Endodermal cell (in vitro differentiated cells): ENCODE results near the gene VIPR2. TPM values are rescaled to one million over a fixed set of nuclear protein-coding genes. Genes with fewer than 3 reads are reported as not detected.

ENCODE experiments used
- DNase-seq: peaks from one replicate; pipeline ENCODE4 v3.0.0-alpha.2; 2017
- H3K27ac ChIP-seq: 2 replicates; pipeline ENCODE4 v1.5.1; 2013; ENCODE audit warnings: mild to moderate bottlenecking, low read depth, low read length, moderate library complexity
- H3K27me3 ChIP-seq: 2 replicates; pipeline ENCODE4 v1.6.1; 2013; ENCODE audit warnings: mild to moderate bottlenecking, low read length, moderate library complexity; ENCODE audit not compliant: insufficient read depth, control insufficient read depth, poor library complexity, severe bottlenecking
- H3K36me3 ChIP-seq: 2 replicates; pipeline ENCODE4 v1.7.0; 2013; ENCODE audit warnings: mild to moderate bottlenecking, low read length, moderate library complexity; ENCODE audit not compliant: control insufficient read depth, insufficient read depth
- H3K4me1 ChIP-seq: one replicate; pipeline ENCODE4 v1.7.0; 2013; ENCODE audit warnings: low read length; ENCODE audit not compliant: control insufficient read depth, insufficient read depth
- H3K4me3 ChIP-seq: 2 replicates; pipeline ENCODE4 v1.5.1; 2013; ENCODE audit warnings: mild to moderate bottlenecking, low read length, moderate library complexity
- H3K9ac ChIP-seq: 2 replicates; pipeline ENCODE4 v1.6.1; 2013; ENCODE audit warnings: mild to moderate bottlenecking, low read length, moderate library complexity; ENCODE audit not compliant: poor library complexity, severe bottlenecking; ENCODE audit errors: extremely low read depth
- H3K9me3 ChIP-seq: 2 replicates; pipeline ENCODE4 v1.6.1; 2013; ENCODE audit warnings: mild to moderate bottlenecking, low read length, moderate library complexity; ENCODE audit not compliant: control insufficient read depth
- H3K27ac Mint-ChIP-seq: 2 replicates; pipeline ENCODE4 v1.8.0; 2020; ENCODE audit warnings: mixed read lengths
- H3K27me3 Mint-ChIP-seq: 2 replicates; pipeline ENCODE4 v1.8.0; 2021; ENCODE audit warnings: mild to moderate bottlenecking, mixed read lengths; ENCODE audit not compliant: insufficient read depth
- H3K36me3 Mint-ChIP-seq: 2 replicates; pipeline ENCODE4 v1.8.0; 2020; ENCODE audit warnings: low read depth, mixed read lengths
- H3K4me1 Mint-ChIP-seq: 2 replicates; pipeline ENCODE4 v1.8.0; 2020; ENCODE audit warnings: mixed read lengths
- H3K4me3 Mint-ChIP-seq: 2 replicates; pipeline ENCODE4 v1.8.0; 2020; ENCODE audit warnings: mild to moderate bottlenecking, moderate library complexity, mixed read lengths
- H3K9me3 Mint-ChIP-seq: 2 replicates; pipeline ENCODE4 v1.8.0; 2020; ENCODE audit warnings: mild to moderate bottlenecking, mixed read lengths
- WGBS, 2 experiments: methylation state at CpG; one replicate each; pipeline versions ENCODE4 v1.1.5 to v1.1.7; 2013; ENCODE audit warnings: missing lambda C conversion rate in 2 of 2, mixed read lengths in 1 of 2; ENCODE audit not compliant: insufficient coverage in 1 of 2, insufficient read length in 1 of 2; 5-methylcytosine and 5-hydroxymethylcytosine counted together
- total RNA-seq, 2 donors: library from RNA; stranded (reverse); fragmentation: NEBNext Ultra II Directional in 1 of 2; extraction: Animal tissue kit (Norgen Biotek cat#: 25700) in 1 of 2; gene quantifications; 2 replicates in 1 of 2; 3 replicates in 1 of 2; pipeline ENCODE4 v1.2.1, GENCODE V29; 2021
- TF ChIP-seq, protein P1 (sequence below): fragments of 200-600 bp; sonication (generic); conservative IDR thresholded peaks from 2 replicates; pipeline ENCODE4 v1.5.0; 2021; ENCODE audit warnings: antibody characterized with exemption, mild to moderate bottlenecking

Gene VIPR2
- total RNA-seq, 2 donors from 2014 or later: 0.64 to 1.8 TPM

DNA sequence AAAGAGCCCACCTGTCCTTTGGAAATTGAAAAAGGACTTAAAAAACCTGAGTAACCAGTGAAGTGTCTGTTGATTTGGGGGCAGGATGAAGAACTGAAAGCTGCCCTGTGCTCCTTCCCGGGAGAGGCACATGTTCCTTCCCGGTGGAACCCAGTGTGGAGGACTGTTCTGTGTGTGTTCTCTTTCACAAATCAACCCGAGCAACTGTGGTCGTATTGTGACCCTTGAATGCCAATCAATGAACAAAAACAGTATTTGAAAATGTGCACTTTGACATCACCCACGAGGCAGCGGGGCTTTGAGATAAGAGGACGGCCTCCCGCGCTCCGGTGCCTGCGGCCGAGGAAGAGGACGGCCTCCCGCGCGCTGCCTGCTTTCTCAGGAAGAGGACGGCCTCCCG, 139.0 kb downstream of the VIPR2 start:
- Histone ChIP-seq H3K27ac (no peak overlapping the region), H3K9ac (no peak overlapping the region), H3K27me3 (no peaks in the 10 kb centered on the region), H3K36me3 (no peaks in the 10 kb centered on the region), H3K4me3 (no peak overlapping the region), H3K9me3 (peaks cover 27% of the 10 kb centered on the region), H3K4me1 (no peaks in the 10 kb centered on the region)
- 86 to 92% methylated on average over 4 to 16 of the region's 18 CpGs for WGBS, 2 experiments
- no peak overlapping the region for H3K27ac Mint-ChIP-seq
- H3K4me3 Mint-ChIP-seq: no peak overlapping the region
- no peak for DNase-seq
- H3K9me3 Mint-ChIP-seq: peaks cover 10% of the 10 kb centered on the region
- peaks cover 1% of the 10 kb centered on the region for H3K27me3 Mint-ChIP-seq
- no peaks in the 10 kb centered on the region for H3K4me1 Mint-ChIP-seq
- TF ChIP-seq, protein P1, sequence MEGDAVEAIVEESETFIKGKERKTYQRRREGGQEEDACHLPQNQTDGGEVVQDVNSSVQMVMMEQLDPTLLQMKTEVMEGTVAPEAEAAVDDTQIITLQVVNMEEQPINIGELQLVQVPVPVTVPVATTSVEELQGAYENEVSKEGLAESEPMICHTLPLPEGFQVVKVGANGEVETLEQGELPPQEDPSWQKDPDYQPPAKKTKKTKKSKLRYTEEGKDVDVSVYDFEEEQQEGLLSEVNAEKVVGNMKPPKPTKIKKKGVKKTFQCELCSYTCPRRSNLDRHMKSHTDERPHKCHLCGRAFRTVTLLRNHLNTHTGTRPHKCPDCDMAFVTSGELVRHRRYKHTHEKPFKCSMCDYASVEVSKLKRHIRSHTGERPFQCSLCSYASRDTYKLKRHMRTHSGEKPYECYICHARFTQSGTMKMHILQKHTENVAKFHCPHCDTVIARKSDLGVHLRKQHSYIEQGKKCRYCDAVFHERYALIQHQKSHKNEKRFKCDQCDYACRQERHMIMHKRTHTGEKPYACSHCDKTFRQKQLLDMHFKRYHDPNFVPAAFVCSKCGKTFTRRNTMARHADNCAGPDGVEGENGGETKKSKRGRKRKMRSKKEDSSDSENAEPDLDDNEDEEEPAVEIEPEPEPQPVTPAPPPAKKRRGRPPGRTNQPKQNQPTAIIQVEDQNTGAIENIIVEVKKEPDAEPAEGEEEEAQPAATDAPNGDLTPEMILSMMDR: no peak
- no peaks in the 10 kb centered on the region for H3K36me3 Mint-ChIP-seq

DNA sequence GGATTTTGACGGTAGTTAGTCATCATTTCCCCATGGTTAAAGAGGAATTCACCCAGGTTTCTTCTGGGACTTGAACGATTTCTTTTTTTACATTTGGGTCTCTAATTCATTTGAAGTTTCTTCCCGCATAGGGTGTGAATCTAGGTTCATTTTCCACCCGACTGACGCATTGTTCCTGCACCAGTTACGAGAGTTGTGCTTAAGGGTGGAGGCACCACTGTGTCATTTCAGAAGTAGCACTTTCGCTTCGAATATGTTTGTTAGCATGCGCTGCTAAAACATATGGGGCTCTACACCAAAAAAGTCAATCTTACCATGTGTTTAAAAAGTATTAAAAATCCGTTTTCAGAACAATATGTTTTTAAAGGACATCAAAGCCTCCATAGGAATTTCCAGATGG, 140.3 kb downstream of the VIPR2 start:
- H3K4me3 Mint-ChIP-seq: no peak overlapping the region
- Histone ChIP-seq H3K4me1 (no peaks in the 10 kb centered on the region), H3K27ac (no peak overlapping the region), H3K27me3 (no peaks in the 10 kb centered on the region), H3K9me3 (peaks cover 27% of the 10 kb centered on the region), H3K36me3 (no peaks in the 10 kb centered on the region), H3K4me3 (no peak overlapping the region), H3K9ac (no peak overlapping the region)
- no peaks in the 10 kb centered on the region for H3K36me3 Mint-ChIP-seq
- WGBS, 2 experiments: 85 to 89% methylated on average over 6 to 10 of the region's 10 CpGs
- H3K9me3 Mint-ChIP-seq: peaks cover 10% of the 10 kb centered on the region
- peaks cover 1% of the 10 kb centered on the region for H3K27me3 Mint-ChIP-seq
- TF ChIP-seq, protein P1: no peak
- no peak for DNase-seq
- H3K27ac Mint-ChIP-seq: no peak overlapping the region
- H3K4me1 Mint-ChIP-seq: no peaks in the 10 kb centered on the region

DNA sequence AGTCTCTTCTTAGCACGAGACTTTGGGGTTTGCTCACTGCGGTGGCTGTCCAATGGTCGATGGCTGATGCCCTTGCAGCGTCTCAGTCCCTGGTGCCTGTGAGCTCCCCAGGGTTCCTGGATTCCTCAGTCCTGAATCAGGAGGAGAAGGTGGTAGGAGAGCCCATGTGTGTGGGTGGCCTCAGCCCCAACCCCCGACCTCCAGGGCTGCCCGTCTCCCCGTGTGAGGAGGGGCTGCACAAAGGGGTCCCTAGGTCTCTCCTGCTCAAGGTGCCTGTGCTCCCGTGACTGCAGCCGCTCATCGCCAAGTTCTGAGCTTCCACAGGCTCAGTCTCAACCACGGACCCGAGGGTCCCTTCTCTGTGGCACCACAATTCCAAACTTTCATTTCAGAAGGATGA, 142.9 kb downstream of the VIPR2 start:
- no peaks in the 10 kb centered on the region for H3K4me1 ChIP-seq
- H3K4me1 Mint-ChIP-seq: no peaks in the 10 kb centered on the region
- no peak overlapping the region for H3K9ac ChIP-seq
- no peaks in the 10 kb centered on the region for H3K36me3 ChIP-seq
- H3K9me3 Mint-ChIP-seq: peaks cover 12% of the 10 kb centered on the region
- H3K9me3 ChIP-seq: peaks cover 18% of the 10 kb centered on the region
- H3K36me3 Mint-ChIP-seq: no peaks in the 10 kb centered on the region
- H3K4me3 Mint-ChIP-seq: no peak overlapping the region
- H3K4me3 ChIP-seq: no peak overlapping the region
- H3K27me3 Mint-ChIP-seq: peaks cover 13% of the 10 kb centered on the region
- 84% methylated on average over 9 to 12 of the region's 12 CpGs for WGBS, 2 experiments
- TF ChIP-seq, protein P1: no peak
- H3K27ac Mint-ChIP-seq: no peak overlapping the region
- H3K27me3 ChIP-seq: no peaks in the 10 kb centered on the region
- H3K27ac ChIP-seq: no peak overlapping the region
- DNase-seq: no peak
